Measurements from ENCODE around the gene GFER.
"Not testable (repeated sequence)": the region's sequence is repeated elsewhere in the genome, so short reads cannot be mapped to it uniquely, and the experiment has no call there.

GFER gene

DNA sequence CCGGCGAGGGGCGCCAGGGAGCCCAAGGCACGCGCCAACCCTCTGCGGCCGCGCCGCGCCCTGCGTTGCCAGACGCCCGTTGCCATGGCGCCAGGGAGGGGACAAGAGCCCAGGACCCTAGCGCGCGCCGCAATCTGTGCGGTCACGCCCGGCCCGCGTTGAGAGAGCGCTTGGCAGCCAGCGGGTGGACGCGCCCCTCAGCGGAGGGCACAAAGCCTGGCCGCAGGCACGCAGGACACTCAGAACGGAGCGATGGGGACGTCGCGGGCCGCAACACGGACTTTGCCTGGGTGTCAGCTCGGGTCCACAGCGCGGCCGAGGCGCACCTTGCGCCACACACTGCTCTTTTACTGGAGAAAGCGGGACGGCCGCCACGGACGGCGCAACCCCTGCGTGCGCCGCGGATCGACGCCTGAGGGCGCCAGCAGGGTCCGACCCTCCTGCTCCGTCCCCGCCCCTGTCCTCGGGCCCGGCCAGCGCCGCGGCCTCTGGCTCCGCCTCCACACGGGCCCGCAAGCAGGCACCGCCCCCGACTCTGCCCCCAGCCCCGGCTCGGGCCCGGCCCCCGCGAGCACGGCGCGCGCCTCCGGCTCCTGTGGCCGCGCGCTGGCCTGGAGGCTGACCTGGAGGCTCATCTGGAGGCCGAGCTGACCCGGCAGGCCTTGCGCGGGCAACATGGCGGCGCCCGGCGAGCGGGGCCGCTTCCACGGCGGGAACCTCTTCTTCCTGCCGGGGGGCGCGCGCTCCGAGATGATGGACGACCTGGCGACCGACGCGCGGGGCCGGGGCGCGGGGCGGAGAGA lies at the start of gene GFER:
TSS of gene GFER (plus strand) at position 650 of the 803 bp plus-strand sequence. CDS start at position 676, 26 bp downstream.
- DNase-seq: peak; percentile 88

GRCh38 chr16:1936945-1937479 lies 47.0 kb upstream of the GFER start:
- no peak for DNase-seq

GRCh38 chr16:1938316-1938715 lies 45.7 kb upstream of the GFER start:
- DNase-seq: no peak

GRCh38 chr16:1938910-1939309 lies 45.1 kb upstream of the GFER start:
- no peak for DNase-seq

DNA sequence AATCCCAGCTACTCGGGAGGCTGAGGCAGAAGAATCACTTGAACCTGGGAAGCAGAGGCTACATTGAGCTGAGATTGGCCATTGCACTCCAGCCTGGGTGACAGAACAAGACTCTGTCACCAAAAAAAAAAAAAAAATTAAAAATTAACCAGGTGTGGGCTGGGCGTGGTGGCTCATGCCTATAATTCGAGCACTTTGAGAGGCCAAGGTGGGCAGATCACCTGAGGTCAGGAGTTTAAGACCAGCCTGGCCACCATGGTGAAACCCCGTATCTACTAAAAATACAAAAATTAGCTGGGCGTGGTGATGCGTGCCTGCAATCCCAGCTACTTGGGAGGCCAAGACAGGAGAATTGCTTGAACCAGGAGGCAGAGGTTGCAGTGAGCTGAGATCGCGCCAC lies 44.2 kb upstream of the GFER start:
- DNase-seq: not testable (repeated sequence)

GRCh38 chr16:1940273-1941161 lies 43.5 kb upstream of the GFER start:
- no peak for DNase-seq

- no peak for DNase-seq
Observed at GRCh38 chr16:1941162-1942046, 42.6 kb upstream of the GFER start.

- DNase-seq: peak; percentile 40
Observed at GRCh38 chr16:1942047-1942809, 41.8 kb upstream of the GFER start.

DNA sequence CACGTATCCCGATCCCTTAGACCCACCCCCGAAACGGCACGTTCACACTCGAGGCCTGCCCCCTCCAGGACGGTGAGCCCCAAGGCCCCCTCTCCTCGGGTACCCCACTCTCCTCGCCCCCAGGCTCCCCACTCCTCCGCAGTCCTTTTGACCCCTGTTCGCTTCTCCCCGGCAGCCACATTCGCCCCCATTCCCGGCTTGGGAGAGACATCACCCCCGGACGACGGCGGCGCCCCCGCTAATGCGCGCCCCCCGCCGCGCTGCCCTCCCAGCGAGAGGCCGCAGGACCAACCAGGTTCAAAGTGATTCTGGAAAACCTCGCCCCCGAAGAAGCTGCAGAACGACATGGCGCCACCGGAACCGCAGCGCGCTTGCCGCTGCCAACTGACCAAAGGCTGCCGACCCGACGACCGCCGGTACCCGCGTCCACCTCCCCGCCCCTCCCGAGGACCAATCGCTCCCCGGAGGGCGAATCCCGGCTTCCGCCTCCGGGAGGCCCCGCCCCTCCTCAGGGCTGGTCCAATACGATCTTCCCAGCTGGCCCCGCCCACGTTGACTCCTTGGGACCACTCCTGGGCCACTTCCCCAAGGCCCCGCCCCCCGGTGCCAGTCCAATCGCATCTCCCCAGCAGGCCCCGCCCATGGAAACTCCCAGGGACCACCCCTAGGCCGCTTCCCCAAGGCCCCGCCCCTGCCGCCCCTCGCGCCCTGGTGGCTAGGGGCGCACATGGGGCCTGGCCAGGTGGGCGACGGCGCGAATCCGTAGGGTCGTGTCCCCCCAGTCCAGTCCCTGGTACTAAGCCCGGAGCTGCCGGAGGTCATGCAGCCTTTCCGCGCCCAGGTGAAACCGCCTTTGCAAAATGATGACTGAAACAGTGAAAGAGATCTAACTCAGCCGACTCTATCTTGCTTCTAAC lies 40.9 kb upstream of the GFER start, which contains the start of gene MSRB1:
TSS of gene MSRB1 (minus strand) at position 390 of the 917 bp plus-strand sequence. CDS start at position 347, 43 bp downstream.
- peak; percentile 100 for DNase-seq

DNA sequence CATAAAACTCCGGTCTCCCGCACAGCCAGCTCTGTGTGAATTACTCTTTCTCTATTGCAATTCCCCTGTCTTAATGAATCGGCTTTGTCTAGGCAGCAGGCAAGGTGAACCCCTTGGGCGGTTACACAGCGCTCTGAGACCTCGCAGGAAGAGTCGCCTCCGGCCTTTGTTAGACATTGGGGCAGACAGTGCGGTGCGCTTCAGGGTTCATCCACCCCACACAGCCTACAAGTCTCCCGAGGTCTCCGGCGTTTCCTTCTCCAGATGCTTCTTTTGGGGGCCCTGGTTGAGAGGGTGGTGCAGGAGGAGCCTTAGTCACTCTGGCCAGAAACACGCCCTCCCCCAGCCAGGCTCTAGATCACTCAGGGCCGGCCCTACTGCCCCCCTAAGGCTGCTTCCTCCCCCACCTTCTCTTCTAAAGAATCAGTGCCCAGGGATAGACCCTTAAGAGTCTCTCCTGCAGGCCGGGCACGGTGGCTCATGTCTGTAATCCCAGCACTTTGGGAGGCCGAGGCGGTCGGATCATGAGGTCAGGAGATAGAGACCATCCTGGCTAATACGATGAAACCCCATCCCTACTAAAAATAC lies 39.3 kb upstream of the GFER start:
- DNase-seq: no peak

DNA sequence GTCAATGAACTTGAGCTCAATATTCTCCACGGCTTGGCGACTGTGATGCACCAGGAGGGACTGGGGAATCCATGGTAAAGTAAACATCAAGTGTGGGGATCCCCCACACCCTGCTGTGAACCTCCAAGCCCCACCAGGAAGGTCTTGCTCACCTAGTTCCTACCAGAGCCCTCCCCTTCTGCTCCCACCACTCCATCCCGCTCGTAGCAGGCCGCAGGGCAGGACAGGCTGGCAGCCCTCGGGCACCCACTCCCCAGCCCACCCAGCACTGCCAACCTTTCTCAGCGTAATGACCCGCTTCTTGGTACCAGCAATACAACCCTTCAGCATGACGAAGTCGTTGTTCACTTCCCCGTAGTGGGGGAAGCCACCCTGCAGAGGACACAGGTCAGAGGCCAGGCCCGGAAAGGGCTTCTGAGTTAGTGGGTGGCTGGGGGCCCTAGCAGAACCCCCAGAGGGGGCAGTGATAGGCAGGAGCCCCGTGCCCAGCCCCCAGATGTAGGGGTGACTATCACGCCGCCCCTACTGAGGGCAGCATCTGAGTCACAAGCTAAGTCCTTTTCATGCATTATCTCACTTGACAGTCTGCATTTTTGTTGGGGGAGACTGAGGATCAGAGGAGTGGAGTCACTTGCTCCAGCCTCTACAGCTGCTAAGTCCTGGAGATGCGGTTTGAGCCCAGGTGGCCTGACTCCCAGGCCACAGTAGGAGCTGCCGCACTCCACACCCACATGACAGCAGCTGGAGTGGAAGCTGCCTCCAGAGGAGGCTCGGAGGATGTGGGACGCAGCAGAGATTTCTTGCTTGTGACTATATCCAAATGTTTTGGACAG lies 38.2 kb upstream of the GFER start:
- DNase-seq: no peak

- no peak for DNase-seq
Observed at GRCh38 chr16:1946495-1947368, 37.3 kb upstream of the GFER start.

GRCh38 chr16:1947369-1947670 lies 36.7 kb upstream of the GFER start:
- no peak for DNase-seq

DNA sequence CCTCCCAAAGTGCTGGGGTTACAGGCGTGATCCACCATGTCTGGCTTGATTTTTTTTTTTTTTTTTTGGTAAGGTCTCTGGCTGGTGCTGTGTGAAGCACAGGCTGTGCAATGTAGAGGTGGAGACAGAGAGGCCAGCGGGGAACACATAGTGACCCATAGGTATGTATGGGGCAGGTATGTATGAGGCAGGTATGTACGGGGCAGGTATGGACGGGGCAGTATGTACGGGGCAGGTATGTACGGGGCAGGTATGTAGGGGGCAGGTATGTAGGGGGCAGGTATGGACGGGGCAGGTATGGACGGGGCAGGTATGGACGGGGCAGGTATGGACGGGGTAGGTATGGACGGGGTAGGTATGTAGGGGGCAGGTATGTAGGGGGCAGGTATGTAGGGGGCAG lies 34.5 kb upstream of the GFER start:
- no peak for DNase-seq

DNA sequence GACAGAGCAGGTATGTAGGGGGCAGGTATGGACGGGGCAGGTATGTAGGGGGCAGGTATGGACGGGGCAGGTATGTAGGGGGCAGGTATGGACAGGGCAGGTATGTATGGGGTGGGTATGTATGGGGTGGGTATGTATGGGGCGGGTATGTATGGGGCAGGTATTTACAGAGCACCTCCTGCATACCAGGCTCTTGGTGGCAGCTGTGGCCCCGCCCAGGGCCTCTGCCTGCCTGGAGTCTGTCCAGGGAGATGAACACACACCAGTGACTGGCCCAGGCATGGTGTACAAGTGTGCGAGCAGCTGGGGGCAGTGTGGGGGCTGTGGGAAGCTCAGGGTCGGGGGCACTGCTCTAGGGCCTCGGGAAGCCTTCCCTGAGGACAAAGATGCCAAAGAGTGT lies 33.9 kb upstream of the GFER start:
- DNase-seq: no peak

- DNase-seq: no peak
Observed at GRCh38 chr16:1950559-1950958, 33.4 kb upstream of the GFER start.

DNA sequence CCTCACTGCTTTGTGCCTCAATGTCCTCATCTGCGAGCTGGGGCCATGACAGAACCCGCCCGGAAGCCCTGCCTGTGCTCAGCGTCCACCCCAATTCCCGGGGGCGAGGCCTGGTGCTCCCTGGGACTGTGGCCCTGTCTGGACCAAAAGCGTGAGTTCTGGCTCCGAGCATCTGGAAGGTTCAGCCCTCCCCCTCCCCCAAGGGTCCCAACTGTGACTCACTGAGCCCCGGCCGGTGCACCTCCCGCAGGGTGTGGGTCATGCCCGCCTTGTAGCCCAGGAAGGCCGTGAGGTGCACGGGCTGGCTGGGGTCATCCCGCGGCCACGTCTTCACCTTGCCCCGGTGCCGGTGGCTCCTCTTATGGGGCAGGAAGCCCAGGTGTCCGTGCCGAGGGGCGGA lies 30.3 kb upstream of the GFER start:
- DNase-seq: no peak

GRCh38 chr16:1957434-1958142 lies 26.4 kb upstream of the GFER start:
- DNase-seq: not testable (repeated sequence)

Measured in stimulated activated CD4-positive, alpha-beta T cell treated with anti-CD3 and anti-CD28 coated beads, Interleukin-15, amount 100 ng/mL, for 24 hours (primary cell).